ENCODE data around the gene FAM200C. TPM values are rescaled to one million over a fixed set of nuclear protein-coding genes. Genes with fewer than 3 reads are reported as not detected.

The FAM200C gene
- total RNA-seq, 1 donor from 2014 or later = 4.3 TPM

- no peak for DNase-seq (ENCODE audit: low read depth)
These were observed 32.6 kb downstream of the FAM200C start for GRCh38 chr5:160367261-160367660.

GRCh38 chr5:160366230-160366629 lies 33.6 kb downstream of the FAM200C start:
- DNase-seq (ENCODE audit: low read depth) = no peak

- no peak for DNase-seq (ENCODE audit: low read depth)
These were observed 36.0 kb downstream of the FAM200C start for GRCh38 chr5:160363660-160364395.

- no peak for DNase-seq (ENCODE audit: low read depth)
These were observed 36.6 kb downstream of the FAM200C start for GRCh38 chr5:160363211-160363610.

GRCh38 chr5:160361624-160362228 lies 38.1 kb downstream of the FAM200C start:
- DNase-seq (ENCODE audit: low read depth) = no peak

- no peak for DNase-seq (ENCODE audit: low read depth)
These were observed 39.5 kb downstream of the FAM200C start for GRCh38 chr5:160360310-160360709.

GRCh38 chr5:160359816-160360215 lies 40.0 kb downstream of the FAM200C start:
- DNase-seq (ENCODE audit: low read depth) = no peak

- DNase-seq (ENCODE audit: low read depth) = no peak
These were observed 40.6 kb downstream of the FAM200C start for GRCh38 chr5:160359242-160359641.

GRCh38 chr5:160357861-160358411 lies 41.9 kb downstream of the FAM200C start:
- DNase-seq (ENCODE audit: low read depth) = no peak

GRCh38 chr5:160357394-160357793 lies 42.5 kb downstream of the FAM200C start:
- DNase-seq (ENCODE audit: low read depth) = no peak

GRCh38 chr5:160356550-160357347 lies 43.1 kb downstream of the FAM200C start:
- DNase-seq (ENCODE audit: low read depth) = no peak

GRCh38 chr5:160354666-160355065 lies 45.2 kb downstream of the FAM200C start:
- no peak for DNase-seq (ENCODE audit: low read depth)

GRCh38 chr5:160353379-160353778 lies 46.5 kb downstream of the FAM200C start:
- no peak for DNase-seq (ENCODE audit: low read depth)

GRCh38 chr5:160352308-160352707 lies 47.5 kb downstream of the FAM200C start:
- no peak for DNase-seq (ENCODE audit: low read depth)

GRCh38 chr5:160349935-160350303 lies 49.9 kb downstream of the FAM200C start:
- no peak for DNase-seq (ENCODE audit: low read depth)

GRCh38 chr5:160349249-160349934 lies 50.5 kb downstream of the FAM200C start:
- no peak for DNase-seq (ENCODE audit: low read depth)

- DNase-seq (ENCODE audit: low read depth) = no peak
These were observed 51.8 kb downstream of the FAM200C start for GRCh38 chr5:160348080-160348479.

- no peak for DNase-seq (ENCODE audit: low read depth)
These were observed 52.4 kb downstream of the FAM200C start for GRCh38 chr5:160347448-160347847.
